HepG2 (cell line): ENCODE results near the gene KCNF1. TPM values are rescaled to one million over a fixed set of nuclear protein-coding genes. Genes with fewer than 3 reads are reported as not detected.

Experiments
- HOMEZ ChIP-seq: IDR thresholded peaks from 2 replicates; pipeline ENCODE4 v1.6.1; 2016; ENCODE audit warnings: low read depth
- PLRG1 ChIP-seq: fragments of 450-650 bp; conservative IDR thresholded peaks from 2 replicates; pipeline ENCODE4 v1.6.1; 2016
- ZHX2 ChIP-seq, 2 experiments: sonication (generic) in 1 of 2; formaldehyde crosslinking in 1 of 2; IDR thresholded peaks; 2 replicates each; pipeline versions ENCODE4 v1.6.1 to v1.9.0; 2014 to 2022; ENCODE audit warnings: antibody characterized with exemption in 1 of 2, borderline replicate concordance in 1 of 2, inconsistent platforms in 1 of 2, low read depth in 1 of 2, missing genetic modification reagents in 1 of 2
- ZMYM3 ChIP-seq: sonication (generic); formaldehyde crosslinking; IDR thresholded peaks from 2 replicates; pipeline ENCODE4 v1.5.1; 2020; ENCODE audit warnings: mild to moderate bottlenecking, missing genetic modification reagents
- ZNF317 ChIP-seq: sonication (generic); formaldehyde crosslinking; IDR thresholded peaks from 2 replicates; pipeline ENCODE4 v1.5.0; 2020; ENCODE audit warnings: mild to moderate bottlenecking, missing genetic modification reagents
- polyA plus RNA-seq, 8 experiments: library from polyadenylated mRNA; depleted of rRNA in 3 of 8; stranded (reverse) in 7 of 8; unstranded in 1 of 8; fragments of >200 nt; fragmentation: Illumina TruSeq in 4 of 8; extraction: Trizol in 4 of 8; gene quantifications; 2 replicates each; pipeline versions ENCODE4 v1.2.1 to v1.2.3, GENCODE V29; 2011 to 2016; ENCODE audit warnings: low read depth in 4 of 8, missing spikeins in 1 of 8, mixed read lengths in 1 of 8; ENCODE audit not compliant: insufficient read depth in 1 of 8
- total RNA-seq, 5 experiments: library from RNA; depleted of rRNA; stranded (reverse); fragments of >200 nt; fragmentation: Illumina TruSeq; extraction: Trizol; gene quantifications; 2 replicates each; pipeline ENCODE4 v1.2.3, GENCODE V29; 2016; ENCODE audit warnings: low read depth in 1 of 5

The KCNF1 gene
- total and polyA plus RNA-seq, 2 of the 13 experiments (the other 11 are each of a cell fraction or from before 2014, with no cell fraction given): 0.09 to 0.12 TPM

DNA sequence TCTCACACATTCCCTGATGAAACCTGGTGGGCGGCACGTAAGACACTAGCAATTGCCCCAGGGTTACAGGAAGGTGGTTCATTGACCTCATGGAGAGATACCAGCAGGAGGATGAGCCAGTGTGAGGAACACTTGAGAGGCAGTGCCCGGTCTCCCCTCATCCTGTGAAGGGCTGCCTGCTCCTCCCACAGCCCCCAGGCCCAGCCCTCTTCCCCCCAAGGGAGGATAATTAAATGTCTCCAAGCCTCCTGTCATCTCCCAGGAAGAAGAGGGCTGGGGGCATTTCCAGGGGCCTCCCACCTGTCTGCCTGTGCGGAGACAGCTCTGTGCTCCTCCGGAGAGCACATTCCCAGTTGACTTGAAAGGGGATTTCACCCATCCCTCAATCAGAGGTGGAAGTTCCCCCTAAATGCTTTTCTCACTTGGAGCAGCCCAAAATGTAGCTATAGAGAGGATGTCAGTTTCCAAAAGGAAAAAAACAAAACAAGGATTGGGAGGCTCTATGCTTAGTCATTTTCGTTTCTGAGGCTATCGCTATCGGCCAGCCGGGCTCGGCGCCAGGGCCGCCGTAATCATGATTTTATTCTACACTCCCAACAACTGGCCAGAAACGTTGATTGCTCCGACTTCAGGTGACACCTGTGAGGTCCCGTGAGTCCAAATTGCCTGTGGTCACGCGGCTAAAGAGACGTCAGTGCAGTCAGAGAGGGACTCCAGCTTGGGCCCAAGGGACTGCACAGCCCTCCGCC, 7.1 kb downstream of the KCNF1 start (continued):
- TF ChIP-seq ZHX2 (IDR thresholded peaks at IDR 0.05; ENCODE audit: low read depth) (no peak), ZHX2 (CRISPR knock-in tag; IDR thresholded peaks at IDR 0.05; ENCODE audit: borderline replicate concordance) (no peak), ZNF317 (CRISPR knock-in tag) (no peak), HOMEZ (no peak), PLRG1 (no peak), ZMYM3 (CRISPR knock-in tag) (no peak)
- TF ChIP-seq, all 625 proteins: peak for 0
